C1 segment of cervical spinal cord (tissue), 14 donors: Measurements from ENCODE around the gene TMIGD1.

Experiments
- DNase-seq, 14 donors: peaks; one replicate each; lab custom pipeline; 2025; lab: John Stamatoyannopoulos, UW

Gene TMIGD1

DNA sequence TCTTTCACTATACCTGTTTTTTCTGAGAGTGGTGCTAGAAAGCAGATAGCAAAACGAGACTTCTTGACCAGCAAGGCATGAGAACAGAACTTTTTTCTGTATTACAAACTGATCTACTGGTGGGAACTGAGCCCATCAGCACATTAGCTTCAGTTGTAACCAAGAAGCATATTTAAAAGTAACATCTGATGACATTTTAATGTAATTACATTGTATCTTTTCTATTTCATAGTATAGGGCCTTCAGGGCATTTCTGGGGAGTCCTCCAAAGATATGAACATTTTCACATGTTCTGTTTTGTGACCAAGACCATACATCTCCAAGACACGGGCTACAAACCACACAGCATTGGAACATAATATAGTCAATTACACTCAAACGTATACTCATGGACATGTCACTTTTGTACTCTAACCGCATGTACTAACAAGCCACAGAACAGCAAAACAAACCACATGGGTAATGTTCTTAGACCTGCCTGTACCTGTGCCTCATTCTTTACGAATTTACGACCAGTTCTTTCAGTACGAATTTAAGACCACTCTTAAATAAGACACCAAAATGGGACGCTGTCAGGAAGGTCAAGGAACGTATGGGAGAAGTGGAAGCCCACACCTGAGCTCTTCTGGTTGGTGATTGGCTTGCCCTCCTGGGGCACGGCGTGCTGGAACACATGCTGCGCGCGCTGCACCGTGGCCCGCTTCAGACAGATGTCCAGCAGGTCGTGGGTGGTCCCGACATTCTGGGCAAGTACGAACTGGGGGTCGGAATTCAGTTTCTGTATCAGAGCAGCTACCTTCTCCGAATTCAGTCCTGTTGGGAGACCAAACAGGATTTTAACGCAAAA, 42.9 kb downstream of the TMIGD1 start:
- DNase-seq, result peak in 2 of 14 donors; percentile 19 to 36

- DNase-seq, result no peak
These were observed 43.8 kb downstream of the TMIGD1 start for GRCh38 chr17:30290077-30290476.

DNA sequence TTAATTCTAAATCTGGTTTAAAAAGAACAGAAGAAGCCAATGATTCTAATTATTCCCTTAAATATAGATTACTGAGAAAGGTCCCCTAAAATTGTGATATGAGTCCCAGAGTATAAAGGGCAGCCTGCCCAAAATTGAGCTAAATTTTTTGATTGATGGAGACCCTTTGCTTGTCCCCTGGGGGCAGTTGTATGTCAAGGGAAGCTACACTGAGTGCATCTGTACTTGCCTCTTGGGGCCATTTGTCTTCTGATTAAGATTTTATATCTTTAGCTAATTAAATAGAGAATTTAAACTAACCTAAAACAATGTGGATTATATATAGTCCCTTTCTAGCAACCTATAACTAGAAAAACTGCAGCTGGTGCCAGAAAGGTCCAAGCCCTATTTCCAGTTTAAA, 54.7 kb downstream of the TMIGD1 start:
- no peak for DNase-seq

- no peak for DNase-seq
These were observed 55.8 kb downstream of the TMIGD1 start for GRCh38 chr17:30278032-30278431.

DNA sequence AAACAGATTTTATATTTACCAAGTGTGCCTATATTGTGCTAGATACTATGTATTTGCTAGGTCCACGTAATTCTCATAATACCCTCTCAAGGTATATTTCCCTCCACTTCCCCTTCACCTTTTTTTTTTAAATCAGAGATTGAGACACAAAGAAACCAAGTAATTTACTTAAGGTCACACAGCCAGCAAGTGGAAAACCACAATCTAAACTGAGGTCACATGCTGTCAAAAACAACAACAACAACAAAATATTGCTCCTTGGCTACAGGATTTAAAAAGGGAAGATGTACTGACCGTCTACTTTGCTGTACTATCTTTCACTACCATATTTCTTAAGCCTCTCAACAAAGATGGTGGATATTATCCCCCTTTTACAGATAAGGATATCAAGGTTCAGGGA, 57.9 kb downstream of the TMIGD1 start:
- no peak for DNase-seq

GRCh38 chr17:30274887-30275286, 59.0 kb downstream of the TMIGD1 start:
- DNase-seq, result no peak

DNA sequence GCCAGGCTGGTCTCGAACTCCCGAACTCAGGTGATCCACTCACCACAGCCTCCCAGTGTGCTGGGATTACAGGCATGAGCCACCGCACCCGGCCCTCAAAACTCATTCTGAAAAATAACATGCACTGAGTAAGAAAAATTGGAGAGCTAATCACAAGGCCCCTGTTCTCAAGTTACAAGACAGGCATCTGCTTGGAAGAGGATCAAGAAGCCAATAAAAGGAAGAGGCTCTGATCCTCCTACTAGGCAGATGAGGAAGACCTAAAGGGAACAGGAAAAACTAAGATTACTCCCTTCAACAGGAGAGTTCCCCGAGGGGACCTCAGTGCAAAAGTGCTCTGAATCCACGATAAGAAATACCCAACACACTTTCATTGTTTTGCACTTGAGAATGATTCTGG, 60.5 kb downstream of the TMIGD1 start:
- no peak for DNase-seq

DNA sequence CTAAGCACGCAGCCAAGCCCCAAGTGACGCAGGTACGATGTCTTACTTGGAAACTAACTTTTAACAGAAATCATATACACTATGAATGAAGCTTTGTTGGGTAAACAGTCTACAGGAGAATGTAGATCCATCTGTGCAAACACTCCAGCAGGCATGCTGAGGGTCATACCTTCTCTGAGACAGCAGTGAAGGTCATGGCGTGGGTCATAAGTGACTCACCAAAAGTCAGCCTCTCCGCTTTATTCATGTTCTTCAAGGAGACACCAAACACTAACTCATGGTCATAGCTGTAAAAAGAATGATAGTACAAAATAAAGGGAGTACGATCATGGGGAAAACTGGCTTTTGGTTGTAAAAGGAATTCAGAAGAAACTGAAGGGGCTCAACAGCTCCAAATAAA, 62.8 kb downstream of the TMIGD1 start:
- DNase-seq, result no peak

GRCh38 chr17:30267625-30268024, 66.2 kb downstream of the TMIGD1 start:
- DNase-seq, result no peak
